Activated CD4-positive, CD25-positive, alpha-beta regulatory T cell (primary cell): Measurements from ENCODE around the gene TANGO2.

Experiments
- DNase-seq, 4 experiments: peaks; one replicate each; lab custom pipeline; 2025; lab: John Stamatoyannopoulos, UW

TANGO2 gene

GRCh38 chr22:20026996-20027601, 6.2 kb downstream of the TANGO2 start:
- no peak for DNase-seq

GRCh38 chr22:20027966-20028854, 7.3 kb downstream of the TANGO2 start:
- DNase-seq, result no peak

DNA sequence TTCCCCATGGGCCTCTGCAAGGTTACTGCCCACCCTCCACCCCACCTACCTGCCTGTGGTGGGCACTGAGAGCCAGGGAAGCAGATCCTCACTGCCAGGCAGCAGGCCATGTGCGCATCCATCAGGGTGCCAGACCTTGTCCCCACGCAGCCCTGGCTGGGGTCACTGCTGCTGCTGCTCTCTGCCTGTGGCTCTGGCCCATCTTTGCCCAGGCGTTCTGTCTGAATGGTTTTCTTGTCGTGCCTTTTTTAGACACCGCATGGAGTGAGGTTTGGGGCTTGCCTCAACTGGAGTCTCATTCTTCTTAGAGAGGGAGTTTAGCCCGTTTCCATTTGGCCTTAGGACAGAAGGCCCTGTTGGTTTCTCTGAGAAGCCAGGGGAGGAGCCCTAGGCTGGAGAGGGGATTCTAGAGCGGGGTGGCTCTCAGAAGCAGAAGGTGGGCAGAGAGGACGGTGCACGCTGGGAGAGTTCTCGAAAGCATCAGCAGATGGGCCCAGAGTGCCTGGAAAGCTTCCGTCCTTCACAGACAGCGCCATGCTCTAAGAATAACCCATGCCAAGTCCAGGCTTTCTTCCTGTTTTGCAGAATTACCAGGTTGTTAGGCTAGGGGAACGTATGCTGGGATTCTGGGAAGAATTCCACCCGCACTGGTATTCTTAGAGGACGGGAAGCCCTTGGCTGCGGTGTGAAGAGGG, 8.1 kb downstream of the TANGO2 start:
- no peak for DNase-seq

DNA sequence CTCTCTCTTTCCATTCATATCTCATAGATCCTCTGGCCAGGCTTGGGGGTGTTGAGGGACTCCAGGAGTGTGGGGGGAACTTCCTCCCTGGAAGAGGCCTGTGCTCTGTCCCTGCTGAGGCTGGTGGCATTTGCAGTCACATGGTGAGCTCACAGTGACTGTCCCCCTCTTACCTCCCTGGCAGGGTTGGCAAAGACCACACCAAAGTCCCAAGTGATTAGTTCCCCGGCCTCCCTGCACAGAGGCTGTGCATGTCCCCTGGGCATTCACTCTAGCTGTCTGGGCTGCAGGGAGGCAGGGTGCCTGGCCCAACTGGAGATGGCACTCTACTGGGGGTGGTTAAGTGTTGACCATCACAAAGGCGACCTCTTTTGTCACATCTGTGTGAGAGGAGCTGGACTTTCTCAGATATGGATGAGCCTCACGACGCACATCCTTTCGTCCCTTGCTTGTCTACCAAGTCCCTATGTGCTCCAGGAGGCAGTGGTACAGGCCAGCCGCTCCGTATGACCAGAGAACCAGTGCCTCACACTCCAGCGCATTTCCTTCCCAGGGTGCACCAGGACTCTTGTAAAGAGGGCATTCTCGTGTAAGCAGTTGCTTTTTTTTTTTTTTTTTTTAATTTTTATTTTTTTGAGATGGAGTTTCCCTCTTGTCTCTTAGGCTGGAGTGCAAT, 8.8 kb downstream of the TANGO2 start:
- DNase-seq, result no peak

- DNase-seq, result peak in 1 of 4 experiments; percentile 23
These were observed 11.0 kb downstream of the TANGO2 start for GRCh38 chr22:20031732-20032406.

- no peak for DNase-seq
These were observed 11.6 kb downstream of the TANGO2 start for GRCh38 chr22:20032407-20032991.

DNA sequence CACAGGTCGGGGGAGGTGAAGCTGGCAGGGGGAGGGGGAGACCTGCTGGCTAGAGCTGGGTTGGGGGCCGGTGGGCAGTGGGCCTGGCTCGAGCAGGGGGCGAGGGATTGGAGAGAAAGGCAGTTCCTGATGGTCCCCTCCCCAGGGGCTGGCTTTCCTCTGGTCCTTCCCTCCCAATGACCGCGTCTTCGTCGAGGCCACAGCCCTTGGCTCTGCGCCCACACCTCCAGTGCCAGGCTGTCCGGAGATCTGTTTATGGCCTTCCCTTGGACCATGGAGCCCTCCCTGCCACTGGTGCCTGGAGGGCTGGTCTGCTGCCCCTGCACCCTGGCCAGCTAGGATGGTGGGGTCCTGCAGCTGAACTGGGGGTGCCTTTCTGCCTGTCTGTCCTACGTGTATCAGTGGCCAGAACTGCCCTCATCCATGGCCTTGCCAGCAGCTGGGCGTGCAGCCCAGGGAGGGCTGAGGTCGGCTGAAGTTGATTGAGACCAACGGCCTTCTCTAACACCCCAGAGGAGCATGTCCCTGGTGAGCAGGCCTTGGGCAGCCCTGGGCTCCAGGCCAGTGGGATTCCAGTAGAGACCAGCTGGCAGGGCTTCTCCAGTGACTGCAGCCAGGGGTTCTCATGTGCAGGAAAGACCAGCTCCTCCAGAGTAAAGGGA, 12.3 kb downstream of the TANGO2 start:
- DNase-seq, result no peak

- DNase-seq, result no peak
These were observed 13.2 kb downstream of the TANGO2 start for GRCh38 chr22:20034143-20034542.

DNA sequence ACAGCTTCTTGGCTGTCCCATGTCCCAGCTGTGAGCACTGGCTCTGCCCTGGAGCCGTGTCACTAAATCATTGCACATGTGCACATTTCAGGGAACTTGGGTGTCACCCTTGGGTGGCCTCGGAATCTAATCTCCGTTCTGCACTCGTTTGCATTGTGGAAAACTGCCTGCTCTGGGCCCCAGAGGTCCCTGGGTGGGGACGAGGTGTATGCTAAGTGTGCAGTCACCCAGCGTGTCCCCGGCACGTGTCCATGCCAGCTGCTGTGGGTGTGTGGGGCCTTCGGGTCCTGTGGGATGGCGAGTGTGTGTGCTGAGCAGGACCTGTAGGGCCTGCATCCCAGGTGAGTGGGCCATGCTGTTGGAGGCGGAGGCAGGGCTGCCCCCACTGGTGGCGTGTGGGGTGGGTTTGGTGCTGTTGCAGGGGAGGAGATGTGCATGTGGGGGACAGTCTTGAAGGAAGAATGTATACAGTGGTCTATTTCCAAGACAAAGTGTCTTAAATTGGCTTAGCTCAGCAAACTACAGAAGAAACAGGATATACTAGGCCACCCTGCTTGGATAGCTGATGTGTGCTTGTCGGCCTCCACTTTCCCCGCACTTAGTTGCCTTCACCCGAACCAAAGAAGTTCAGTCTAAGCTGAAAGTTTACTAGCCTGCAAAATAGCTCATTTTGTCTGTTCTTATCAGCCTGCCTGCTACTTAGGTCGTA, 14.6 kb downstream of the TANGO2 start:
- DNase-seq, result no peak

GRCh38 chr22:20036084-20036482, 15.2 kb downstream of the TANGO2 start:
- no peak for DNase-seq

DNA sequence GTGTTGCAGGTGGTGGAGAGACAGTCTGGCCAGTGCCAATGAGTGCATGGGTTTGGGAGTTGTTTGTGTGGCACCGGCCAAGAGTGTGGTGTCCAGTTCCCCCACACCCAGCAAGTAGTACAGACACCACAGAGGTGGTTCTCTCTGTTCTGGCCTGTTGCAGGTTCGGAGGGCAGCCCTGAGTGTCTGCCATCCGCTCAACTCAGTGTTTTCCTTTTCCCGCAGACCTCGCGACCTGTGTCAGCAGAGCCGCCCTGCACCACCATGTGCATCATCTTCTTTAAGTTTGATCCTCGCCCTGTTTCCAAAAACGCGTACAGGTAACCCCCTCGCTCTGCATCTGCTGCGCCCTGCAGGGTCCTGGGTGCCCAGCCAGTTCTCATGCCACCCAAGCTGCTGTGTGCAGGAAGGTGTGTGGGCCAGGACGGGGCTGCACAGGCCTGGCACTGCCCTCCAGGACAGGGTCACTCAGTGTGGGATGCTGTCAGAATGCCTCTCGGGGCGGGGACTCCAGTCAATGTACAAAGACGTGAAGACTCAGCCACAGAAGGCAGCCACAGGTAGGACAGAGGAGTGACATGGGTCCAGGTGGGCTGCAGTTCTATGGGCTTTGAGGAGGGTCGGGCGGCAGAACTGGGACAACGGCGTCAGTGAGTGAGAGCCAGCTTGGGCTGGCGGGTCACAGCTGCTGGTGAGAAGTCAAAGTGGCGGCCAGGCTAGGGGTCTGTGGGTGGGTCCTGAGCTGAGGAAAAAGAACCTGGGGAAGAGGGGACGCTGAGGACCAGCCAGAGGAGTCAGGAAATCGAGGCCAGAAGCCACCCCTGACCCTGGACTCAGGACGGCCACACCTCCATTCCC, 15.9 kb downstream of the TANGO2 start:
- no peak for DNase-seq

GRCh38 chr22:20037419-20037818, 16.5 kb downstream of the TANGO2 start:
- DNase-seq, result no peak

- no peak for DNase-seq
These were observed 17.7 kb downstream of the TANGO2 start for GRCh38 chr22:20038574-20038973.

GRCh38 chr22:20039683-20040325, 18.9 kb downstream of the TANGO2 start:
- no peak for DNase-seq

DNA sequence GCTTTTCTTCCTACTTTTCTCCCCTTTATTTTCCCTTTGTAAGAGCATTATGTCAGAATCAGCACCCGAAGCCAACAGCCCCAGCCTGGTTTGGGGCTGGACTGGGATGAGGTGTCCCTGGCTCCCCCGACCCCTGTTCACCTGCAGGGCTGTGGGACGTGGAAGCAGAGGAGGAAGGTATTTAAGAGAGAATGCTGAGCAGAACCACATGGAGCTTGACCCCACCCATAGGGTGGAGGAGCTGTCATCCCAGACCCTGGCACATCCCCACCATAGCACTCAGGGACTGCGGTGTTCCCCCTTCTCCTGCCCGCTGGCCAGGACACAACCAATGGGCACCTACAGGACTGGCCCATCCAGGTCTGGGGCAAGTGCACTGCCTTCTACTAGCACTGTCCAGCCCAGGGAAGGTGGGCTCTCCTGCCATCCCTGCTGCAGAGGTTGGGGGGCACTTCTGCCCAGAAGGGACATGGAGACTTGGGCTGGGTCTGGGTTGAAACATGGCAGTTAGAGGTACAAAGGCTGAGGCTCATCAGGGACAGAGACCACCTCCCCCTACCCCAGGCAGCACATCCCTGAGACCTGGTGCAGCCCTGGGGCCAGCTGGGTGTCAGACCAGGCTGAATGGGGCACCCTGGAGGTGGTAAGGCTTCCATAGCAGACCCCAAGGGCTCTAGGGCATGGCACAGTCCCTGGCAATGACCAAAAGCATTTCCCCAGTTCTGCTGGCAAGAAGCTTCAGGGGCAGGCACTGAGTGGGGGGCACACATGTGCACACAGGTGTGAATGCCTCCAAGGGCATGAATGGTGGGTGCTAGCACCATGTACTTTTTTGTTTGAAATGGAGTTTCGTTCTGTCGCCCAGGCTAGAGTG, 19.7 kb downstream of the TANGO2 start:
- no peak for DNase-seq

DNA sequence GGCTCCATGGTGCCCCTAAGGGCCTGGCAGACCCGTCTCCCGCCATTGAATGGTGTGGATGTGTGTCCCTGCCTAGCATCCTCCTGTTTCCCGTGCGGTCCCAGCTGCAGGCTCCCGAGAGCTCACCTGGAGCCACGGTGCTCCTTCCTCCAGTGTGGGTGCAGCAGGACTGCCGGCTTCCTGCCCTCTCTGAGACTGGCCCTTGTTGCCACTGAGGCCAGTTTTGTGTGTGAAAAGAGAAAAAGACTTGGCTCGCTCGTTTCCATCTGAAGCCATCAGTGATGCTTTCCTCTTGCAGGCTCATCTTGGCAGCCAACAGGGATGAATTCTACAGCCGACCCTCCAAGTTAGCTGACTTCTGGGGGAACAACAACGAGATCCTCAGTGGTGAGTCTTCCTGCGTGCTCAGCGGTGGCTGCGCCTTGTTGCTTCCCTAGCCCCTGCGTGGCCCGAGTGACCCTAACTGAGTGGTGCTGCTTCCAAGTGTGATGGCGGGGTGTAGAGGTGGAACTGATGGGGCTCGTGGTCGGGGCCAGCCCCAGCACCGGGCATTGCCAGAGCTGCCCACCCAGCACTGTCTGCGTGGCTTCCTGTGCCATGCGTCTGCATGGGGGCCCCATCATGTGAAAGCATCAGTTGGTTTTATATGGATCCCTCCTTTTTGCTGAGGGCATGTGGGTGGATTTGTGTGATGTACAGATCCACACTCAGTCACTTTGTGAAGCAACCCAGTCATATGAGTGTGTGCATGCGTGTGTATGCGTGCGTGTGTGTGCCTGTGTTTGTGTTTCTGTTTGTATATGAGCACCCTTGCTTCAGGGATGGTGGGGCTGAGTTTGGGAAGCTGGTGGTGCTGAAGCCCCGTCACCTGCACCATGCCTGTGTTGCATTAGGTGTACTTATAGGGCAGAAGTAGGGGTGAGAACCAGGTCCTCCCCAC, 22.4 kb downstream of the TANGO2 start:
- DNase-seq, result no peak

- DNase-seq, result no peak
These were observed 23.1 kb downstream of the TANGO2 start for GRCh38 chr22:20043997-20044342.
